Measurements from ENCODE around the gene KLHL22.

Gene KLHL22

GRCh38 chr22:20430720-20431510, 64.7 kb downstream of the KLHL22 start:
- peaks cover 83% of the 10 kb centered on the region for H3K27me3 ChIP-seq (ENCODE audit: insufficient read depth, low read length)
- no peaks in the 10 kb centered on the region for H3K36me3 ChIP-seq (ENCODE audit: insufficient read depth, low read depth, low read length)
- no peak overlapping the region for H3K9ac ChIP-seq (ENCODE audit: low read depth, low read length)
- H3K27ac ChIP-seq (ENCODE audit: low read length) = no peak overlapping the region
- no peaks in the 10 kb centered on the region; the same call in 1 of the 2 replicates for H3K9me3 ChIP-seq (ENCODE audit: insufficient read depth, low read depth, low read length)
- peaks cover 5% of the 10 kb centered on the region; the same call in 1 of the 2 replicates for H3K4me1 ChIP-seq (ENCODE audit: insufficient read depth, low read length)
- H3K4me3 ChIP-seq (ENCODE audit: low read length) = peak overlapping the region; percentile 56

GRCh38 chr22:20430101-20430719, 65.4 kb downstream of the KLHL22 start:
- Histone ChIP-seq H3K4me3 (ENCODE audit: low read length) (peak overlapping the region; percentile 56), H3K4me1 (ENCODE audit: insufficient read depth, low read length) (peaks cover 3% of the 10 kb centered on the region; the same call in 1 of the 2 replicates), H3K9ac (ENCODE audit: low read depth, low read length) (no peak overlapping the region), H3K27me3 (ENCODE audit: insufficient read depth, low read length) (peaks cover 76% of the 10 kb centered on the region), H3K36me3 (ENCODE audit: insufficient read depth, low read depth, low read length) (no peaks in the 10 kb centered on the region), H3K27ac (ENCODE audit: low read length) (no peak overlapping the region), H3K9me3 (ENCODE audit: insufficient read depth, low read depth, low read length) (no peaks in the 10 kb centered on the region)

GRCh38 chr22:20429254-20430100, 66.1 kb downstream of the KLHL22 start:
- H3K4me3 ChIP-seq (ENCODE audit: low read length) = peak overlapping the region; percentile 58; the same call in 1 of the 2 replicates
- no peaks in the 10 kb centered on the region for H3K9me3 ChIP-seq (ENCODE audit: insufficient read depth, low read depth, low read length)
- no peak overlapping the region for H3K9ac ChIP-seq (ENCODE audit: low read depth, low read length)
- no peaks in the 10 kb centered on the region for H3K36me3 ChIP-seq (ENCODE audit: insufficient read depth, low read depth, low read length)
- peaks cover 69% of the 10 kb centered on the region for H3K27me3 ChIP-seq (ENCODE audit: insufficient read depth, low read length)
- H3K27ac ChIP-seq (ENCODE audit: low read length) = no peak overlapping the region
- peaks cover 3% of the 10 kb centered on the region; the same call in 1 of the 2 replicates for H3K4me1 ChIP-seq (ENCODE audit: insufficient read depth, low read length)

GRCh38 chr22:20428496-20429253, 66.9 kb downstream of the KLHL22 start:
- H3K4me3 ChIP-seq (ENCODE audit: low read length) = peak overlapping the region; percentile 58; the same call in 1 of the 2 replicates
- H3K36me3 ChIP-seq (ENCODE audit: insufficient read depth, low read depth, low read length) = no peaks in the 10 kb centered on the region
- no peak overlapping the region for H3K27ac ChIP-seq (ENCODE audit: low read length)
- H3K9ac ChIP-seq (ENCODE audit: low read depth, low read length) = no peak overlapping the region
- peaks cover 3% of the 10 kb centered on the region; the same call in 1 of the 2 replicates for H3K4me1 ChIP-seq (ENCODE audit: insufficient read depth, low read length)
- H3K9me3 ChIP-seq (ENCODE audit: insufficient read depth, low read depth, low read length) = no peaks in the 10 kb centered on the region
- H3K27me3 ChIP-seq (ENCODE audit: insufficient read depth, low read length) = peaks cover 61% of the 10 kb centered on the region

- Histone ChIP-seq H3K4me3 (ENCODE audit: low read length) (no peak overlapping the region), H3K9me3 (ENCODE audit: insufficient read depth, low read depth, low read length) (no peaks in the 10 kb centered on the region), H3K27me3 (ENCODE audit: insufficient read depth, low read length) (peaks cover 54% of the 10 kb centered on the region), H3K9ac (ENCODE audit: low read depth, low read length) (no peak overlapping the region), H3K27ac (ENCODE audit: low read length) (no peak overlapping the region), H3K36me3 (ENCODE audit: insufficient read depth, low read depth, low read length) (no peaks in the 10 kb centered on the region), H3K4me1 (ENCODE audit: insufficient read depth, low read length) (peaks cover 3% of the 10 kb centered on the region; the same call in 1 of the 2 replicates)
Observed at GRCh38 chr22:20427945-20428417, 67.6 kb downstream of the KLHL22 start.

GRCh38 chr22:20427104-20427944, 68.3 kb downstream of the KLHL22 start:
- Histone ChIP-seq H3K9ac (ENCODE audit: low read depth, low read length) (no peak overlapping the region), H3K4me1 (ENCODE audit: insufficient read depth, low read length) (peaks cover 3% of the 10 kb centered on the region; the same call in 1 of the 2 replicates), H3K27ac (ENCODE audit: low read length) (no peak overlapping the region), H3K36me3 (ENCODE audit: insufficient read depth, low read depth, low read length) (no peaks in the 10 kb centered on the region), H3K9me3 (ENCODE audit: insufficient read depth, low read depth, low read length) (no peaks in the 10 kb centered on the region), H3K4me3 (ENCODE audit: low read length) (no peak overlapping the region), H3K27me3 (ENCODE audit: insufficient read depth, low read length) (peaks cover 48% of the 10 kb centered on the region)

GRCh38 chr22:20426259-20426615, 69.4 kb downstream of the KLHL22 start:
- no peak overlapping the region for H3K4me3 ChIP-seq (ENCODE audit: low read length)
- no peak overlapping the region for H3K9ac ChIP-seq (ENCODE audit: low read depth, low read length)
- H3K36me3 ChIP-seq (ENCODE audit: insufficient read depth, low read depth, low read length) = no peaks in the 10 kb centered on the region
- peaks cover 37% of the 10 kb centered on the region for H3K27me3 ChIP-seq (ENCODE audit: insufficient read depth, low read length)
- no peaks in the 10 kb centered on the region for H3K9me3 ChIP-seq (ENCODE audit: insufficient read depth, low read depth, low read length)
- no peak overlapping the region for H3K27ac ChIP-seq (ENCODE audit: low read length)
- H3K4me1 ChIP-seq (ENCODE audit: insufficient read depth, low read length) = peaks cover 3% of the 10 kb centered on the region; the same call in 1 of the 2 replicates

GRCh38 chr22:20425566-20426258, 69.9 kb downstream of the KLHL22 start:
- Histone ChIP-seq H3K27me3 (ENCODE audit: insufficient read depth, low read length) (peaks cover 31% of the 10 kb centered on the region), H3K9me3 (ENCODE audit: insufficient read depth, low read depth, low read length) (no peaks in the 10 kb centered on the region), H3K4me1 (ENCODE audit: insufficient read depth, low read length) (peaks cover 3% of the 10 kb centered on the region; the same call in 1 of the 2 replicates), H3K27ac (ENCODE audit: low read length) (no peak overlapping the region), H3K9ac (ENCODE audit: low read depth, low read length) (no peak overlapping the region), H3K4me3 (ENCODE audit: low read length) (no peak overlapping the region), H3K36me3 (ENCODE audit: insufficient read depth, low read depth, low read length) (no peaks in the 10 kb centered on the region)

GRCh38 chr22:20424932-20425565, 70.5 kb downstream of the KLHL22 start:
- H3K9me3 ChIP-seq (ENCODE audit: insufficient read depth, low read depth, low read length) = no peaks in the 10 kb centered on the region
- no peak overlapping the region for H3K4me3 ChIP-seq (ENCODE audit: low read length)
- H3K4me1 ChIP-seq (ENCODE audit: insufficient read depth, low read length) = peaks cover 3% of the 10 kb centered on the region; the same call in 1 of the 2 replicates
- H3K27me3 ChIP-seq (ENCODE audit: insufficient read depth, low read length) = peaks cover 25% of the 10 kb centered on the region
- H3K36me3 ChIP-seq (ENCODE audit: insufficient read depth, low read depth, low read length) = no peaks in the 10 kb centered on the region
- H3K27ac ChIP-seq (ENCODE audit: low read length) = no peak overlapping the region
- H3K9ac ChIP-seq (ENCODE audit: low read depth, low read length) = no peak overlapping the region
